Calu3 (cell line): Measurements from ENCODE around the gene KRT80. TPM values are rescaled to one million over a fixed set of nuclear protein-coding genes. Genes with fewer than 3 reads are reported as not detected.

Source experiments
- BruUV-seq: library from RNA; stranded (reverse); fragments of 400-500 nt; replicated peaks from 2 replicates; lab custom pipeline; 2021; lab: Mats Ljungman, UMichigan
- CTCF ChIA-PET: fragments of 300-600 bp; sonication (Branson Sonifier 250); formaldehyde crosslinking; loops from one replicate; lab custom pipeline; 2022; ENCODE audit warnings: antibody characterized with exemption; lab: Charles Lee
- DNase-seq: peaks from one replicate; pipeline ENCODE4 v3.0.0; 2022
- H3K27ac Mint-ChIP-seq: one replicate; pipeline ENCODE4 v1.8.0; 2022; ENCODE audit warnings: mixed read lengths; ENCODE audit not compliant: unreplicated experiment
- H3K27me3 Mint-ChIP-seq: one replicate; pipeline ENCODE4 v1.8.0; 2022; ENCODE audit warnings: mixed read lengths; ENCODE audit not compliant: unreplicated experiment
- H3K36me3 Mint-ChIP-seq: one replicate; pipeline ENCODE4 v1.8.0; 2022; ENCODE audit warnings: mild to moderate bottlenecking, moderate library complexity, mixed read lengths; ENCODE audit not compliant: insufficient read depth, unreplicated experiment
- H3K4me1 Mint-ChIP-seq: one replicate; pipeline ENCODE4 v1.8.0; 2022; ENCODE audit warnings: mild to moderate bottlenecking, low read depth, mixed read lengths; ENCODE audit not compliant: unreplicated experiment
- H3K4me3 Mint-ChIP-seq: one replicate; pipeline ENCODE4 v1.8.0; 2022; ENCODE audit warnings: mild to moderate bottlenecking, low read depth, moderate library complexity, mixed read lengths; ENCODE audit not compliant: unreplicated experiment
- H3K9me3 Mint-ChIP-seq: one replicate; pipeline ENCODE4 v1.8.0; 2022; ENCODE audit warnings: low read depth, mixed read lengths; ENCODE audit not compliant: unreplicated experiment
- intact Hi-C: fragments of 100-400 bp; cut with micrococcal nuclease; formaldehyde crosslinking; loops from one replicate; pipeline ENCODE4 v1.10.0; 2022; ENCODE audit not compliant: unreplicated experiment
- total RNA-seq: library from RNA; stranded (reverse); gene quantifications from 2 replicates; pipeline ENCODE4 v1.2.3, GENCODE V29; 2022
- TF ChIP-seq, protein P1 (sequence below): fragments of 200-600 bp; IDR thresholded peaks from one replicate; pipeline ENCODE4 v1.8.0; 2022; ENCODE audit warnings: antibody characterized with exemption; ENCODE audit not compliant: unreplicated experiment

KRT80 gene
- total RNA-seq, 1 experiment from 2014 or later, result 45.5 TPM

DNA sequence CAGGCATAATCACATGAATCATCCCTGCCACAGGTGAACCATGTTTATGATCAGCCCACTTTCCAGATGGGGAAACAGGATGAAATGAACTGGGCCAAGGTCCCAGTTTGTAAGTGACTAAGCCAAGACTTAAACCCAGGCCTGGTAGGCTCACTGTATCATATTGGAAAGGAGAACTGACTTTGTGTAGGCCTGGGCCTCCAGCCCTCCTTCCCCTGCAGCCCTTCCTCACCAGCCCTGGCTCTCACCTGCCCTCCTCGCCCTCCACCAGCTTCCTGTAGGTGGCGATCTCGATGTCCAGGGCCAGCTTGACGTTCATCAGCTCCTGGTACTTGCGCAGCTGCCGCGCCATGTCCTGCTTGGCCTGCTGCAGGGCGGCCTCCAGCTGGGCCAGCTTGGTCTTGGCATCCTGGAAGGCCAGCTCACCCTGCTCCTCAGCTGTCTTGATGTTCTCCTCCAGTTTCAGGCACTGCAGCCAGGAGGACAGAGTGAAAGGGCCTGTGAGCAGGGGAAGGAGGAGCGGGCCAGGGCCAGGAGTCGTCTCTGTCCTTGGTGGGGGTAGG, 19.8 kb downstream of the KRT80 start:
- Mint-ChIP-seq H3K27me3 (no peaks in the 10 kb centered on the region), H3K4me3 (no peak overlapping the region), H3K36me3 (peaks cover 49% of the 10 kb centered on the region), H3K4me1 (peaks cover 33% of the 10 kb centered on the region), H3K9me3 (no peaks in the 10 kb centered on the region), H3K27ac (no peak overlapping the region)
- DNase-seq, result peak; percentile 40
- BruUV-seq, result no TSS peak
- CTCF ChIA-PET, result interaction anchor here (0.7 to 1.6 kb wide), 2 partner anchors 17 to 36 kb away, joined by 3 to 6 read pairs; no protein-coding TSS in a partner anchor
- intact Hi-C loops, result no loop called here
- TF ChIP-seq, protein P1, sequence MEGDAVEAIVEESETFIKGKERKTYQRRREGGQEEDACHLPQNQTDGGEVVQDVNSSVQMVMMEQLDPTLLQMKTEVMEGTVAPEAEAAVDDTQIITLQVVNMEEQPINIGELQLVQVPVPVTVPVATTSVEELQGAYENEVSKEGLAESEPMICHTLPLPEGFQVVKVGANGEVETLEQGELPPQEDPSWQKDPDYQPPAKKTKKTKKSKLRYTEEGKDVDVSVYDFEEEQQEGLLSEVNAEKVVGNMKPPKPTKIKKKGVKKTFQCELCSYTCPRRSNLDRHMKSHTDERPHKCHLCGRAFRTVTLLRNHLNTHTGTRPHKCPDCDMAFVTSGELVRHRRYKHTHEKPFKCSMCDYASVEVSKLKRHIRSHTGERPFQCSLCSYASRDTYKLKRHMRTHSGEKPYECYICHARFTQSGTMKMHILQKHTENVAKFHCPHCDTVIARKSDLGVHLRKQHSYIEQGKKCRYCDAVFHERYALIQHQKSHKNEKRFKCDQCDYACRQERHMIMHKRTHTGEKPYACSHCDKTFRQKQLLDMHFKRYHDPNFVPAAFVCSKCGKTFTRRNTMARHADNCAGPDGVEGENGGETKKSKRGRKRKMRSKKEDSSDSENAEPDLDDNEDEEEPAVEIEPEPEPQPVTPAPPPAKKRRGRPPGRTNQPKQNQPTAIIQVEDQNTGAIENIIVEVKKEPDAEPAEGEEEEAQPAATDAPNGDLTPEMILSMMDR, result no peak

DNA sequence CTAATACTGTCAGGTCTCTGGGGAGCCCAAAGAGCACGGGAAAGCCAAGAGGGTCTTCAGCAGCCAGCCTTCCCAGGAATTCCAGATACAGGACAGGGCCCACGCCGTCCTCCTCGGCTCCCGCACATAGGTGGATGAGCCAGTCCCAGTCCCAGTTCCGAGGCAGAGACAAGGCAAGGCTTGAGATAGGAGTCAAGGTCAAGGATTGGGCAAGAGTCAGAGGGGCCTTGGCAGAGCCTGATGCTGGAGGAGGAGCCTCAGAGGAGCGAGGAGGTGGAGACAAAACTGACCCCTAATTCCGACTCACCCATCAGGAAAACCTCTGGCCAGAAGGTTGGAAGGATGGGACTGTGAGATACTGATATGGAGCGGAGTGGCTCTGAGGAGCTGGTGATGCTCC, 21.0 kb downstream of the KRT80 start:
- Mint-ChIP-seq H3K27me3 (no peaks in the 10 kb centered on the region), H3K27ac (no peak overlapping the region), H3K4me1 (peaks cover 43% of the 10 kb centered on the region), H3K36me3 (peaks cover 48% of the 10 kb centered on the region), H3K4me3 (no peak overlapping the region), H3K9me3 (no peaks in the 10 kb centered on the region)
- DNase-seq, result no peak
- TF ChIP-seq, protein P1, result no peak
- intact Hi-C loops, result no loop called here
- no TSS peak for BruUV-seq
- CTCF ChIA-PET, result interaction anchor here (1.6 kb wide), 1 partner anchor 37 kb away, joined by 6 read pairs; no protein-coding TSS in a partner anchor

DNA sequence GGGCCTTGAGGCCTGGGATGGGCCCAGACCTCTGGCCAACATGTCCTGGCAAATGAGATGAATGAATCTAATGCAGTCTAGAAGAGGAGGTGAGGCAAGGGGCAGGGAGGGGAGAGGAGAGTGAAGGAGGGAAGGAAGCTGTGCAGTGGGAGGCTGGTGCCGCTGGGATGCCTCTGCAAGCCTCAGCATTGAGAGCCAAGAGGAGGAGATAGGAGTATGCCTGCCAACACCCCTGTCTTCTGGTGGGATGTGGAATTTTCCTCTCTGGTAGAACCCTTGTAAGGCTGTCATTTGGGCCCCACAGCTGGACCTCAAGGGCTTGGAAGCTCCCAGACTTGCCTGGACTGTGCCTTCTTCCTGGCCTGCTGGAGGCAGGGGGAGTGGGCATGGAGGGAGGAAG, 21.9 kb downstream of the KRT80 start:
- H3K4me3 Mint-ChIP-seq, result no peak overlapping the region
- H3K9me3 Mint-ChIP-seq, result no peaks in the 10 kb centered on the region
- peaks cover 51% of the 10 kb centered on the region for H3K4me1 Mint-ChIP-seq
- TF ChIP-seq, protein P1, result no peak
- no peak for DNase-seq
- no peak overlapping the region for H3K27ac Mint-ChIP-seq
- peaks cover 42% of the 10 kb centered on the region for H3K36me3 Mint-ChIP-seq
- intact Hi-C loops, result no loop called here
- CTCF ChIA-PET, result no interaction called here
- no peaks in the 10 kb centered on the region for H3K27me3 Mint-ChIP-seq
- no TSS peak for BruUV-seq

DNA sequence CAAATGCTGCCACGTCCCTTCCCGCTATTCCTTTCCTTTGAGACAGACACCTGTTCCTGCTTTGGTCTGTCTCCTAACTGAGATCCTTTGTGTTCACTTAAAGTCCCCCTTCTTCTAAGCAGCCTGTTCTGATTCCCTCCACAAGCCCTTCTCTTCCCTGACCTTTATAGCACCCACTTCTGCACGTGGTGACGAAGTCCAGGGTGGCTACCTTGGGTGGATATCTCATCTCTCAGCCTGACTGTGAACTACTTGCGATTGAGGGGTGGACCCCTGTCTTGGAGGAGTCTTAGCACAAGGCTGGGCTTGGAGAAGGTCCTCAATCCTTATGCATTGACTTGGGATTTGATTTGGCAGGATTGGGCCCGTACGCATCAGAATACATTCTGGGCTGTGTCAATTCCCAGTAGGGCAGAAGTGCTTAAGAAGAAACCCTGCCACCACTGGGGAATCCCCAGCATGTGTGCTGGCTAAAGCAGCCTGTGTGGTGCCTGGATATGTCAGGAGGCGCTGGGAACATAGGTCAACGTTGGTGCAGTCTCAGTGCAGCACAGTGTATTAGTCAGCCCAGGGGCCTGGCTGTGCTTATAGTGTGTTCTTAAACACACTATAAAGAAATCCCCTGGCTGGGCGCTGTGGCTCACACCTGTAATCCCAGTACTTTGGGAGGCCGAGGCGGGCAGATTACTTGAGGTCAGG, 23.6 kb downstream of the KRT80 start:
- peak; percentile 62 for DNase-seq
- Mint-ChIP-seq H3K4me1 (peaks cover 61% of the 10 kb centered on the region), H3K4me3 (no peak overlapping the region), H3K36me3 (peaks cover 38% of the 10 kb centered on the region), H3K27me3 (no peaks in the 10 kb centered on the region), H3K27ac (peak overlapping the region; percentile 30), H3K9me3 (no peaks in the 10 kb centered on the region)
- intact Hi-C loops, result no loop called here
- BruUV-seq, result no TSS peak
- TF ChIP-seq, protein P1, result no peak
- CTCF ChIA-PET, result no interaction called here
